NCI-H2081 (cell line): ENCODE results near the gene MYH14.
"Not testable (repeated sequence)": the region's sequence is repeated elsewhere in the genome, so short reads cannot be mapped to it uniquely, and the experiment has no call there.

Experiments
- DNase-seq, 2 experiments: peaks; one replicate each; lab custom pipeline; 2025; lab: John Stamatoyannopoulos, UW

MYH14 gene

GRCh38 chr19:50332244-50333038 lies 129.0 kb downstream of the MYH14 start:
- no peak for DNase-seq

- DNase-seq = peak; percentile 62 to 68
These were observed 129.9 kb downstream of the MYH14 start for GRCh38 chr19:50333235-50333736.

- DNase-seq = peak; percentile 62 to 68
These were observed 130.6 kb downstream of the MYH14 start for GRCh38 chr19:50333737-50334617.

GRCh38 chr19:50334741-50335421 lies 131.5 kb downstream of the MYH14 start:
- no peak for DNase-seq

GRCh38 chr19:50337031-50337430 lies 133.6 kb downstream of the MYH14 start:
- not testable (repeated sequence) for DNase-seq

GRCh38 chr19:50340331-50340730 lies 136.9 kb downstream of the MYH14 start:
- DNase-seq = no peak

- DNase-seq = no peak
These were observed 137.7 kb downstream of the MYH14 start for GRCh38 chr19:50341091-50341564.

- DNase-seq = no peak
These were observed 141.4 kb downstream of the MYH14 start for GRCh38 chr19:50344661-50345318.

GRCh38 chr19:50347089-50347581 lies 143.7 kb downstream of the MYH14 start:
- not testable (repeated sequence) for DNase-seq

- no peak for DNase-seq
These were observed 146.0 kb downstream of the MYH14 start for GRCh38 chr19:50349277-50350057.

GRCh38 chr19:50352242-50352641 lies 148.8 kb downstream of the MYH14 start:
- DNase-seq = no peak

- DNase-seq = not testable (repeated sequence)
These were observed 150.1 kb downstream of the MYH14 start for GRCh38 chr19:50353487-50353880.

GRCh38 chr19:50356691-50357177 lies 153.3 kb downstream of the MYH14 start:
- no peak for DNase-seq

GRCh38 chr19:50357178-50358100 lies 154.0 kb downstream of the MYH14 start:
- DNase-seq = peak; percentile 56 to 62

GRCh38 chr19:50358483-50359327 lies 155.3 kb downstream of the MYH14 start:
- peak; percentile 25 to 58 for DNase-seq

- DNase-seq = no peak
These were observed 156.0 kb downstream of the MYH14 start for GRCh38 chr19:50359328-50359818.
